ENCODE measurements around the gene MAP9.

The MAP9 gene

DNA sequence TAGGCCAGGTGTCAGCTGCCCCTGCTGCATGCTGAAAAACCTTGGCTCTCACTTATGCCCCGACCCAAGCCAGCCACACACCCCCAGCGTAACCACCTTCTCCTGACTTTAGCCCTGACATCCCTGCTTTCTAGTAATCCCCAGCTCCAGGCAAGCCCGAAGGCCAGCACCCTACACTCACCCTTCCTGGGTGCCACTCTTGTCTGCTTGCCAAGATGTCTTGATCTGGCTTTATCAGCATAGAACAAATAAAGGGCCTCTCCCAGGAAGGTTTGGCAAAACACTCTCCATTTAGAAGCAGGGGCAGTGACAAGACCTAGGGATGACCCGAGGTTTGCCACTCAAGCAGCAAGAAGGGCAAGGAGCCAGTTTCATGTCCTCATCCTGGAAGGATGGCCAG lies 6.8 kb upstream of the MAP9 start:
- no peak overlapping the region for H3K23ac ChIP-seq (ENCODE audit: low read length)
- no CpG with 5 or more reads among the region's 4 CpGs for WGBS (ENCODE audit: extremely low coverage, insufficient coverage, insufficient read length)
- no peak for DNase-seq

DNA sequence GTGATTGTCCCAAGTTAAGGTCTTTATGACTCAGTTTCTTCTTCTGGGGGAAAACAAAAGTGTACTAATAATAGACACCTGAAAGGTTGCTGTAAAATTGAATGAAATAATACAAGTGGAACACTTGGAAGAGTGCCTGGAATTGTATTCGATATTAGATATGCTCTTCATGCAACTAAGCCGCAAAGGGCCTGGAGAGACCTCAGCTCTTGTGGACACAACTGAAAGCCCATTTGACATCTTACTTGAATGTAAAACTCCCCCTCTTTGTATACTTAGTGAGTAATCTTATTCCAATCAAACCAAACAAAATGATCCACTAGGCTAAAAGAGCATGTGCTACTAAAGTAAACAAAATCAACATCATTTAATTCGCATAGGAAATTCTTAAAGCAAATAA lies 511 bp upstream of the MAP9 start:
- Histone ChIP-seq H2BK120ac (ENCODE audit: insufficient read depth, low read length, poor library complexity) (no peak overlapping the region), H3K23ac (ENCODE audit: low read length) (no peak overlapping the region), H3K27ac (ENCODE audit: low read depth, low read length) (no peak overlapping the region), H2BK12ac (ENCODE audit: low read length) (no peak overlapping the region), H3K27me3 (ENCODE audit: insufficient read depth, low read length) (no peaks in the 10 kb centered on the region), H2AFZ (ENCODE audit: insufficient read depth, low read length, poor library complexity) (peak overlapping the region; percentile 24), H3K4ac (ENCODE audit: low read depth, low read length) (no peak overlapping the region), H4K12ac (ENCODE audit: low read depth, low read length) (no peak overlapping the region), H3K36me3 (ENCODE audit: control insufficient read depth in 1 of 2, insufficient read depth in 2 of 2, low read length in 2 of 2) (no peaks in the 10 kb centered on the region), H2AK5ac (ENCODE audit: low read length) (no peak overlapping the region), H3K18ac (ENCODE audit: low read length) (no peak overlapping the region), H3K79me2 (ENCODE audit: control insufficient read depth, insufficient read depth, low read length, poor library complexity) (peaks cover 2% of the 10 kb centered on the region), H3K79me1 (ENCODE audit: low read length) (peaks cover 1% of the 10 kb centered on the region), H3K4me3 (ENCODE audit: low read depth, low read length) (no peak overlapping the region), H4K91ac (ENCODE audit: low read depth, low read length) (no peak overlapping the region), H3K4me2 (ENCODE audit: low read length) (no peak overlapping the region), H3K9ac (ENCODE audit: low read length) (no peak overlapping the region), H3K14ac (ENCODE audit: low read length) (no peak overlapping the region), H3K4me1 (ENCODE audit: control insufficient read depth in 1 of 2, insufficient read depth in 2 of 2, low read length in 2 of 2) (no peaks in the 10 kb centered on the region), H4K8ac (ENCODE audit: low read depth, low read length) (peak overlapping the region; percentile 75), H2BK5ac (ENCODE audit: low read depth, low read length, poor library complexity) (no peak overlapping the region), H3K9me3 (ENCODE audit: insufficient read depth, low read depth, low read length) (no peaks in the 10 kb centered on the region)
- WGBS (ENCODE audit: extremely low coverage, insufficient coverage, insufficient read length), result no CpG with 5 or more reads among the region's 3 CpGs
- no peak for DNase-seq

More for the DNA sequence above, 6.8 kb upstream of the MAP9 start:
- Histone ChIP-seq H3K4me3 (ENCODE audit: low read depth, low read length) (no peak overlapping the region), H4K91ac (ENCODE audit: low read depth, low read length) (no peak overlapping the region), H4K12ac (ENCODE audit: low read depth, low read length) (no peak overlapping the region), H2AK5ac (ENCODE audit: low read length) (no peak overlapping the region), H2BK120ac (ENCODE audit: insufficient read depth, low read length, poor library complexity) (no peak overlapping the region), H3K27ac (ENCODE audit: low read depth, low read length) (no peak overlapping the region), H2BK12ac (ENCODE audit: low read length) (no peak overlapping the region), H3K4me2 (ENCODE audit: low read length) (no peak overlapping the region), H3K9me3 (ENCODE audit: insufficient read depth, low read depth, low read length) (no peaks in the 10 kb centered on the region), H3K18ac (ENCODE audit: low read length) (no peak overlapping the region), H2BK5ac (ENCODE audit: low read depth, low read length, poor library complexity) (no peak overlapping the region), H2AFZ (ENCODE audit: insufficient read depth, low read length, poor library complexity) (no peak overlapping the region), H3K14ac (ENCODE audit: low read length) (no peak overlapping the region), H3K4ac (ENCODE audit: low read depth, low read length) (no peak overlapping the region), H4K8ac (ENCODE audit: low read depth, low read length) (no peak overlapping the region), H3K4me1 (ENCODE audit: control insufficient read depth in 1 of 2, insufficient read depth in 2 of 2, low read length in 2 of 2) (no peaks in the 10 kb centered on the region), H3K79me2 (ENCODE audit: control insufficient read depth, insufficient read depth, low read length, poor library complexity) (no peaks in the 10 kb centered on the region), H3K79me1 (ENCODE audit: low read length) (no peaks in the 10 kb centered on the region), H3K36me3 (ENCODE audit: control insufficient read depth in 1 of 2, insufficient read depth in 2 of 2, low read length in 2 of 2) (no peaks in the 10 kb centered on the region), H3K27me3 (ENCODE audit: insufficient read depth, low read length) (no peaks in the 10 kb centered on the region), H3K9ac (ENCODE audit: low read length) (no peak overlapping the region)

DNA sequence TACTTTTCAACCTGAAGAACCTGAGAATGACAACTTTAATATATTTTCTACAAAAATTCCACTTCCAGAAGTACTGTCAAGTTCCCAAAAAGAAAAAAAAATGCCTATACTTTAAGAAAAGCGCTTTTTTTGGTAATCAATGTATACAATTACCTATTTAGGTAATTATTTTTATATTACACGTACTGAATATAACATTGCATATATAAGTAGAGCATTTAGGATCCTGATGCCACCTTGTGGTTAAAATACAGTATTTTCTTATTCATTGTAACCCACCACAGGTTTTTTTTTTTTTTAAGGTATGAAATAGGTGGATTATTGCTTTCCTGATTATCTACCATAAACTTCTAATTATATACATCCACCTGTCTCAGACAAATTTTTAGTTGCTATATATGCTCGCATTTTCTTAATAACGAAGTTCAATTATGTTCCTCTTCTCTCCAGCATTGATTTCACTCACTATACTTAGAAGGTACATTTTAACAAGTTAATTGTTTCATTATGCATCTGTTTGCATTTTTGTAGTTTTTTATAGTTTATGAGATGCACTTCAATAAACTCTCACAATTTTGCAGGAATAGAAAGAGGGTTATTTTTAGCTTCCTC lies 5.2 kb downstream of the MAP9 start:
- H3K79me1 ChIP-seq (ENCODE audit: low read length), result peaks cover 1% of the 10 kb centered on the region
- H4K8ac ChIP-seq (ENCODE audit: low read depth, low read length), result no peak overlapping the region
- H3K4me1 ChIP-seq (ENCODE audit: control insufficient read depth in 1 of 2, insufficient read depth in 2 of 2, low read length in 2 of 2), result no peaks in the 10 kb centered on the region
- no peaks in the 10 kb centered on the region for H3K27me3 ChIP-seq (ENCODE audit: insufficient read depth, low read length)
- peak in 1 of 2 donors; percentile 55 for DNase-seq
- no peak overlapping the region for H3K4ac ChIP-seq (ENCODE audit: low read depth, low read length)
- no peak overlapping the region for H3K23ac ChIP-seq (ENCODE audit: low read length)
- H2AFZ ChIP-seq (ENCODE audit: insufficient read depth, low read length, poor library complexity), result no peak overlapping the region
- H3K4me3 ChIP-seq (ENCODE audit: low read depth, low read length), result no peak overlapping the region
- no peaks in the 10 kb centered on the region for H3K9me3 ChIP-seq (ENCODE audit: insufficient read depth, low read depth, low read length)
- no peak overlapping the region for H3K9ac ChIP-seq (ENCODE audit: low read length)
- H2AK5ac ChIP-seq (ENCODE audit: low read length), result no peak overlapping the region
- no peak overlapping the region for H4K12ac ChIP-seq (ENCODE audit: low read depth, low read length)
- no CpG with 5 or more reads among the region's 4 CpGs for WGBS (ENCODE audit: extremely low coverage, insufficient coverage, insufficient read length)
- peaks cover 2% of the 10 kb centered on the region for H3K79me2 ChIP-seq (ENCODE audit: control insufficient read depth, insufficient read depth, low read length, poor library complexity)
- no peak overlapping the region for H2BK120ac ChIP-seq (ENCODE audit: insufficient read depth, low read length, poor library complexity)
- H2BK5ac ChIP-seq (ENCODE audit: low read depth, low read length, poor library complexity), result no peak overlapping the region
- no peak overlapping the region for H4K91ac ChIP-seq (ENCODE audit: low read depth, low read length)
- H3K14ac ChIP-seq (ENCODE audit: low read length), result no peak overlapping the region
- H2BK12ac ChIP-seq (ENCODE audit: low read length), result no peak overlapping the region
- no peak overlapping the region for H3K27ac ChIP-seq (ENCODE audit: low read depth, low read length)
- H3K18ac ChIP-seq (ENCODE audit: low read length), result no peak overlapping the region
- no peaks in the 10 kb centered on the region for H3K36me3 ChIP-seq (ENCODE audit: control insufficient read depth in 1 of 2, insufficient read depth in 2 of 2, low read length in 2 of 2)
- no peak overlapping the region for H3K4me2 ChIP-seq (ENCODE audit: low read length)

DNA sequence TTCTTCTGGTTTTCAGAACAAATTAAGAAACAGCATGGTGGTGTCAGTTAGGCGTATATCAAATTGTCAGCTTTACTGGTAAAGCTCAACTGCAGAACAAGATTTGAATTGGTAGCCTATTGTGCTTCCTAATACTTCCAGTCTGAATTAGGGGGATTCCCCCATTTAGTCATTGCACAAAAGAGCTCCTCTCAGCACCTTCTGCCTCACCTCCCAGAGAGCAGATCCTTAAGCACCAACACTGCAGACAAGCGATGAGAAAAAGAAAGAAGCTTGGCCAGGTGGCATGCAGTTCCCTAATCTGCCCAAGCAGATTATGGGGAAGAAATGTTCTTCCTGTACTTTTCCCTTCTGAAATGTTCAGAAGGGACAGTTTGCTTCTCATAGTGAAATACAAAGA lies 9.2 kb downstream of the MAP9 start:
- Histone ChIP-seq H4K91ac (ENCODE audit: low read depth, low read length) (no peak overlapping the region), H3K9ac (ENCODE audit: low read length) (no peak overlapping the region), H3K4ac (ENCODE audit: low read depth, low read length) (no peak overlapping the region), H4K12ac (ENCODE audit: low read depth, low read length) (no peak overlapping the region), H2BK12ac (ENCODE audit: low read length) (no peak overlapping the region), H3K14ac (ENCODE audit: low read length) (no peak overlapping the region), H3K79me2 (ENCODE audit: control insufficient read depth, insufficient read depth, low read length, poor library complexity) (no peaks in the 10 kb centered on the region), H2BK120ac (ENCODE audit: insufficient read depth, low read length, poor library complexity) (no peak overlapping the region), H2BK5ac (ENCODE audit: low read depth, low read length, poor library complexity) (no peak overlapping the region), H3K4me3 (ENCODE audit: low read depth, low read length) (no peak overlapping the region), H4K8ac (ENCODE audit: low read depth, low read length) (no peak overlapping the region), H3K79me1 (ENCODE audit: low read length) (no peaks in the 10 kb centered on the region), H3K4me1 (ENCODE audit: control insufficient read depth in 1 of 2, insufficient read depth in 2 of 2, low read length in 2 of 2) (no peaks in the 10 kb centered on the region), H3K23ac (ENCODE audit: low read length) (no peak overlapping the region), H3K4me2 (ENCODE audit: low read length) (no peak overlapping the region), H3K27ac (ENCODE audit: low read depth, low read length) (no peak overlapping the region), H3K9me3 (ENCODE audit: insufficient read depth, low read depth, low read length) (no peaks in the 10 kb centered on the region), H2AK5ac (ENCODE audit: low read length) (no peak overlapping the region), H3K36me3 (ENCODE audit: control insufficient read depth in 1 of 2, insufficient read depth in 2 of 2, low read length in 2 of 2) (no peaks in the 10 kb centered on the region), H3K18ac (ENCODE audit: low read length) (no peak overlapping the region), H3K27me3 (ENCODE audit: insufficient read depth, low read length) (no peaks in the 10 kb centered on the region), H2AFZ (ENCODE audit: insufficient read depth, low read length, poor library complexity) (no peak overlapping the region)
- DNase-seq, result no peak
- WGBS (ENCODE audit: extremely low coverage, insufficient coverage, insufficient read length), result no CpG with 5 or more reads among the region's 2 CpGs

Measured in trophoblast cell (in vitro differentiated cells and primary cell).